ENCODE data around the gene DHRS13. TPM values are rescaled to one million over a fixed set of nuclear protein-coding genes. Genes with fewer than 3 reads are reported as not detected.

Gene DHRS13
- total and polyA plus RNA-seq, 10 of the 15 experiments (the other 5 are each of a cell fraction or from before 2014, with no cell fraction given) = 0.18 to 55.2 (median 31.3) TPM; not detected in 1

GRCh38 chr17:28917465-28917864 is 14.6 kb upstream of the DHRS13 start:
- H3K4me1 ChIP-seq (ENCODE audit: control insufficient read depth, insufficient read depth, low read length) = no peaks in the 10 kb centered on the region
- POLR2A ChIA-PET = no interaction called here
- SMC1A ChIA-PET (ENCODE audit: uncharacterized antibody, unreplicated experiment) = interaction anchor here (0.6 to 4.8 kb wide), 7 partner anchors 9 to 191 kb away, joined by 3 to 40 read pairs (median 5); partner anchors contain the start of gene TLCD1
- in situ Hi-C loops (cut with MboI) (no loop called here), intact Hi-C loops (cut with micrococcal nuclease; ENCODE audit: unreplicated experiment) (loop anchor here (2.0 kb wide), 1 partner anchor 191 kb away; the partner anchor contains the start of gene TLCD1)
- no peak for DNase-seq (ENCODE audit: low read depth, low spot score)
- TF ChIP-seq PBX3 (IDR thresholded peaks at IDR 0.05; ENCODE audit: insufficient replicate concordance, low read depth, low read length) = no peak
- no peak for TF ChIP-seq SIX5 (IDR thresholded peaks at IDR 0.05; ENCODE audit: low read depth, low read length, severe bottlenecking)
- no peak for TF ChIP-seq NRF1 (conservative IDR thresholded peaks at IDR 0.05; ENCODE audit: low read depth, low read length)
- no peak for TF ChIP-seq HSF1 (IDR thresholded peaks at IDR 0.05; ENCODE audit: low read depth, low read length)
- no peak overlapping the region for H2AFZ ChIP-seq (ENCODE audit: control insufficient read depth, low read depth, low read length)
- CTCF ChIA-PET = interaction anchor here (0.6 to 6.0 kb wide), 15 partner anchors 10 to 198 kb away, joined by 3 to 78 read pairs (median 8); partner anchors contain the start of genes NEK8 and TLCD1
- FAIRE-seq = no peak
- H3K9ac ChIP-seq (ENCODE audit: control insufficient read depth, insufficient read depth, low read length) = no peak overlapping the region
- RAD21 ChIA-PET (ENCODE audit: unreplicated experiment) = interaction anchor here (1.5 to 2.8 kb wide), 3 partner anchors 154 to 191 kb away, joined by 5 to 21 read pairs (median 15); partner anchors contain the start of gene TLCD1
- no peak overlapping the region for H3K4me3 ChIP-seq
- WGBS (ENCODE audit: insufficient coverage, insufficient replicate concordance, low lambda C conversion rate, missing lambda C conversion rate) = 86% methylated on average over 5 of the region's 5 CpGs
- no peak overlapping the region for H3K27ac ChIP-seq (ENCODE audit: control insufficient read depth, insufficient read depth)
- no peaks in the 10 kb centered on the region for H4K20me1 ChIP-seq (ENCODE audit: control insufficient read depth, insufficient read depth)
- H3K9me3 ChIP-seq (replicated peaks; ENCODE audit: control insufficient read depth, insufficient read depth, low read length) = no peaks in the 10 kb centered on the region
- no TSS peak for BruUV-seq (replicated peaks)
- H3K79me2 ChIP-seq (ENCODE audit: control insufficient read depth, insufficient read depth, low read length) = no peaks in the 10 kb centered on the region
- H3K36me3 ChIP-seq (ENCODE audit: control insufficient read depth in 2 of 2, insufficient read depth in 2 of 2, low read length in 1 of 2) = peaks cover 40 to 57% of the 10 kb centered on the region in 2 experiments
- H3K27me3 ChIP-seq (replicated peaks in 1 of 2; ENCODE audit: control insufficient read depth in 2 of 2, insufficient read depth in 2 of 2, low read length in 1 of 2) = no peaks in the 10 kb centered on the region
- H3K4me2 ChIP-seq (ENCODE audit: control insufficient read depth, insufficient read depth) = no peak overlapping the region
- ATAC-seq = no peak

All from GM12878 (cell line).